K562 (cell line): ENCODE results near the gene PFKL. TPM values are rescaled to one million over a fixed set of nuclear protein-coding genes. Genes with fewer than 3 reads are reported as not detected.

ENCODE experiments used
- CBFA2T3 ChIP-seq: fragments of 450-650 bp; IDR thresholded peaks from 2 replicates; pipeline ENCODE4 v1.6.1; 2017
- GATAD2B ChIP-seq: fragments of 450-650 bp; IDR thresholded peaks from 2 replicates; pipeline ENCODE4 v1.6.1; 2017; ENCODE audit warnings: mild to moderate bottlenecking, borderline replicate concordance
- KLF1 ChIP-seq: fragments of 450-650 bp; IDR thresholded peaks from 2 replicates; pipeline ENCODE4 v1.6.1; 2016; ENCODE audit warnings: missing genetic modification characterization, missing compliant biosample characterization
- MCM3 ChIP-seq: fragments of 450-650 bp; IDR thresholded peaks from 2 replicates; pipeline ENCODE4 v1.6.1; 2016
- PHF20 ChIP-seq: fragments of 450-650 bp; IDR thresholded peaks from 2 replicates; pipeline ENCODE4 v1.6.1; 2018; ENCODE audit not compliant: partially characterized antibody
- SMC3 ChIP-seq: conservative IDR thresholded peaks from 2 replicates; pipeline ENCODE4 v1.6.1; 2011; ENCODE audit warnings: low read depth, low read length, improper control_type of control experiment; ENCODE audit not compliant: insufficient read depth
- SNAPC5 ChIP-seq: fragments of 250-450 bp; sonication (Bioruptor Pico); IDR thresholded peaks from 2 replicates; pipeline ENCODE4 v1.8.0; 2021; ENCODE audit warnings: moderate library complexity, mild to moderate bottlenecking, inconsistent platforms
- SUPT5H ChIP-seq: fragments of 450-650 bp; IDR thresholded peaks from 2 replicates; pipeline ENCODE4 v1.6.1; 2016
- ZNF830 ChIP-seq: fragments of 250-450 bp; sonication (Bioruptor Pico); IDR thresholded peaks from 2 replicates; pipeline ENCODE4 v1.5.0; 2021; ENCODE audit warnings: mild to moderate bottlenecking
- polyA plus RNA-seq, 8 experiments: library from polyadenylated mRNA; depleted of rRNA in 4 of 8; stranded (reverse) in 5 of 8; unstranded in 3 of 8; fragments of >200 nt; fragmentation: Nextera tagmentation in 2 of 8; fragmentation: Illumina TruSeq in 1 of 8; extraction: Ambion mirVana in 2 of 8; extraction: Trizol in 1 of 8; gene quantifications; 2 replicates each; pipeline versions ENCODE4 v1.2.1 to v1.2.3, GENCODE V29; 2011 to 2014; ENCODE audit warnings: inconsistent platforms in 1 of 8, missing spikeins in 1 of 8
- total RNA-seq, 7 experiments: library from RNA; depleted of rRNA in 6 of 7; stranded (reverse); fragments of >200 nt in 6 of 7; fragmentation: Illumina TruSeq in 2 of 7; extraction: Trizol in 2 of 7; gene quantifications; 2 replicates each; pipeline versions ENCODE4 v1.2.1 to v1.2.3, GENCODE V29; 2011 to 2021; ENCODE audit warnings: low replicate concordance in 1 of 7
- TF ChIP-seq, protein P1 (sequence below): fragments of 250-450 bp; sonication (Bioruptor Pico); IDR thresholded peaks from 2 replicates; pipeline ENCODE4 v1.4.0; 2020; ENCODE audit warnings: mild to moderate bottlenecking, moderate library complexity
- TF ChIP-seq, protein P2 (sequence below), 2 experiments: fragments of 450-650 bp in 1 of 2; sonication (generic) in 1 of 2; formaldehyde crosslinking in 1 of 2; IDR thresholded peaks; 2 replicates each; pipeline versions ENCODE4 v1.7.1 to v1.9.0; 2016 to 2022; ENCODE audit warnings: inconsistent platforms in 1 of 2, mild to moderate bottlenecking in 1 of 2, missing genetic modification reagents in 1 of 2
- TF ChIP-seq, protein P3 (sequence below): fragments of 450-650 bp; IDR thresholded peaks from 2 replicates; pipeline ENCODE4 v1.6.1; 2014; ENCODE audit warnings: low read depth, mild to moderate bottlenecking, moderate library complexity, borderline replicate concordance

Gene PFKL
- total and polyA plus RNA-seq, 9 of the 15 experiments (the other 6 are each of a cell fraction or from before 2014, with no cell fraction given): 1.1 to 124 (median 45.6) TPM

DNA sequence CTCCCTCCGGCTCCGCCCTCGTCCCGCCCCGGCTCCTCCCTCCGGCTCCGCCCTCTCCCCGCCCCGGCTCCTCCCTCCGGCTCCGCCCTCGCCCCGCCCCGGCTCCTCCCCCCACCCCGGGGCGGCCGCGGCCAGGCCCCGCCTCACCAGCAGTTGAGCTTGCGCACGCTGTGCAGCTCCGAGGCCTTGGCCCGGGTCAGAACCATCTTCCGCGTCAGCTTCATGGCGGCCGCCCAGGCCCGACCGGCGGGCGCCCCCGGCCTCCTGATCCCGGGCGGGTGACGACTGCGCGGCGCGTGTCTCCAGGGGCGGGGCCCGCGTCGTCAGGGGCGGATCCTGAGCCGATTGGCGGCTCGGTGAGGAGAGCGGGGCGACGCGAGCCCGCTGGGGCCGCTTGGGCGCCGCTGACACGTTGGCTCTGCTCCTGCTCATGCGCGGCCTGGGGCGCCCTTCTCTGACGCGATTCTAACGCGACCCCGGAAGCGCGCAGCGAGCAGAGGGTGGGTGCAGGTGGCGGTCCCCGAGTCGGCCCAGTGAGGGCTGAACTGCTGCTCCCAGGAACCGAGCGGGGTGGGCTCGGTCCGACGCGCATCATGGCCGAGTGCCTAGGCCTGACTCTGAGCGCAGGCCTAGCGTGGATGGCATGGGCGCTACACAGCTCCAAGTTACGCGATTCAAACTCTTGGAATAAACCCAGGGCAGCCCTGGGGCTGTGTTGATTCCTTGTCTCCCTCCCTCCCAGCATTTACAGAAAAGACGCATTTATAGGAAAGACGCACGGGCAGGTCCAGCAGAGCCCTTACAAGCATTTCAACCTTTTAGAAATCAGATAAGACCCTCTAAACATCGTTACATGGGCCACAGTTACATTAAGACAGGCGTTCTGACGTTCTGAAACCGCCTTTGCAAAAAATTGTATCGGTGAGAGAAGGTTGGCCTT is 39.4 kb downstream of the PFKL start, which contains the start of gene CFAP410 (continued):
- TF ChIP-seq KLF1 (peak; percentile 64; the same call in 1 of the 2 replicates), ZNF830 (no peak), SMC3 (no peak), SUPT5H (peak; percentile 95), CBFA2T3 (no peak), PHF20 (peak; percentile 100), GATAD2B (peak; percentile 95), SNAPC5 (CRISPR knock-in tag) (no peak), MCM3 (no peak)
- TF ChIP-seq, protein P1, sequence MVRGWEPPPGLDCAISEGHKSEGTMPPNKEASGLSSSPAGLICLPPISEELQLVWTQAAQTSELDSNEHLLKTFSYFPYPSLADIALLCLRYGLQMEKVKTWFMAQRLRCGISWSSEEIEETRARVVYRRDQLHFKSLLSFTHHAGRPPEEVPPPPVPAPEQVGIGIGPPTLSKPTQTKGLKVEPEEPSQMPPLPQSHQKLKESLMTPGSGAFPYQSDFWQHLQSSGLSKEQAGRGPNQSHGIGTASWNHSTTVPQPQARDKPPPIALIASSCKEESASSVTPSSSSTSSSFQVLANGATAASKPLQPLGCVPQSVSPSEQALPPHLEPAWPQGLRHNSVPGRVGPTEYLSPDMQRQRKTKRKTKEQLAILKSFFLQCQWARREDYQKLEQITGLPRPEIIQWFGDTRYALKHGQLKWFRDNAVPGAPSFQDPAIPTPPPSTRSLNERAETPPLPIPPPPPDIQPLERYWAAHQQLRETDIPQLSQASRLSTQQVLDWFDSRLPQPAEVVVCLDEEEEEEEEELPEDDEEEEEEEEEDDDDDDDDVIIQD (CRISPR knock-in tag): 0 out of 2 replicates have a peak, but pooled peaks have one; percentile 53
- TF ChIP-seq, protein P2, sequence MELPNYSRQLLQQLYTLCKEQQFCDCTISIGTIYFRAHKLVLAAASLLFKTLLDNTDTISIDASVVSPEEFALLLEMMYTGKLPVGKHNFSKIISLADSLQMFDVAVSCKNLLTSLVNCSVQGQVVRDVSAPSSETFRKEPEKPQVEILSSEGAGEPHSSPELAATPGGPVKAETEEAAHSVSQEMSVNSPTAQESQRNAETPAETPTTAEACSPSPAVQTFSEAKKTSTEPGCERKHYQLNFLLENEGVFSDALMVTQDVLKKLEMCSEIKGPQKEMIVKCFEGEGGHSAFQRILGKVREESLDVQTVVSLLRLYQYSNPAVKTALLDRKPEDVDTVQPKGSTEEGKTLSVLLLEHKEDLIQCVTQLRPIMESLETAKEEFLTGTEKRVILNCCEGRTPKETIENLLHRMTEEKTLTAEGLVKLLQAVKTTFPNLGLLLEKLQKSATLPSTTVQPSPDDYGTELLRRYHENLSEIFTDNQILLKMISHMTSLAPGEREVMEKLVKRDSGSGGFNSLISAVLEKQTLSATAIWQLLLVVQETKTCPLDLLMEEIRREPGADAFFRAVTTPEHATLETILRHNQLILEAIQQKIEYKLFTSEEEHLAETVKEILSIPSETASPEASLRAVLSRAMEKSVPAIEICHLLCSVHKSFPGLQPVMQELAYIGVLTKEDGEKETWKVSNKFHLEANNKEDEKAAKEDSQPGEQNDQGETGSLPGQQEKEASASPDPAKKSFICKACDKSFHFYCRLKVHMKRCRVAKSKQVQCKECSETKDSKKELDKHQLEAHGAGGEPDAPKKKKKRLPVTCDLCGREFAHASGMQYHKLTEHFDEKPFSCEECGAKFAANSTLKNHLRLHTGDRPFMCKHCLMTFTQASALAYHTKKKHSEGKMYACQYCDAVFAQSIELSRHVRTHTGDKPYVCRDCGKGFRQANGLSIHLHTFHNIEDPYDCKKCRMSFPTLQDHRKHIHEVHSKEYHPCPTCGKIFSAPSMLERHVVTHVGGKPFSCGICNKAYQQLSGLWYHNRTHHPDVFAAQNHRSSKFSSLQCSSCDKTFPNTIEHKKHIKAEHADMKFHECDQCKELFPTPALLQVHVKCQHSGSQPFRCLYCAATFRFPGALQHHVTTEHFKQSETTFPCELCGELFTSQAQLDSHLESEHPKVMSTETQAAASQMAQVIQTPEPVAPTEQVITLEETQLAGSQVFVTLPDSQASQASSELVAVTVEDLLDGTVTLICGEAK (IDR thresholded peaks at IDR 0.05): peak; percentile 51
- TF ChIP-seq, protein P2 (CRISPR knock-in tag; IDR thresholded peaks at IDR 0.05): no peak
- TF ChIP-seq, protein P3, sequence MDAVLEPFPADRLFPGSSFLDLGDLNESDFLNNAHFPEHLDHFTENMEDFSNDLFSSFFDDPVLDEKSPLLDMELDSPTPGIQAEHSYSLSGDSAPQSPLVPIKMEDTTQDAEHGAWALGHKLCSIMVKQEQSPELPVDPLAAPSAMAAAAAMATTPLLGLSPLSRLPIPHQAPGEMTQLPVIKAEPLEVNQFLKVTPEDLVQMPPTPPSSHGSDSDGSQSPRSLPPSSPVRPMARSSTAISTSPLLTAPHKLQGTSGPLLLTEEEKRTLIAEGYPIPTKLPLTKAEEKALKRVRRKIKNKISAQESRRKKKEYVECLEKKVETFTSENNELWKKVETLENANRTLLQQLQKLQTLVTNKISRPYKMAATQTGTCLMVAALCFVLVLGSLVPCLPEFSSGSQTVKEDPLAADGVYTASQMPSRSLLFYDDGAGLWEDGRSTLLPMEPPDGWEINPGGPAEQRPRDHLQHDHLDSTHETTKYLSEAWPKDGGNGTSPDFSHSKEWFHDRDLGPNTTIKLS: peak; percentile 100
